ENCODE measurements around the gene CCDC187.

DNA sequence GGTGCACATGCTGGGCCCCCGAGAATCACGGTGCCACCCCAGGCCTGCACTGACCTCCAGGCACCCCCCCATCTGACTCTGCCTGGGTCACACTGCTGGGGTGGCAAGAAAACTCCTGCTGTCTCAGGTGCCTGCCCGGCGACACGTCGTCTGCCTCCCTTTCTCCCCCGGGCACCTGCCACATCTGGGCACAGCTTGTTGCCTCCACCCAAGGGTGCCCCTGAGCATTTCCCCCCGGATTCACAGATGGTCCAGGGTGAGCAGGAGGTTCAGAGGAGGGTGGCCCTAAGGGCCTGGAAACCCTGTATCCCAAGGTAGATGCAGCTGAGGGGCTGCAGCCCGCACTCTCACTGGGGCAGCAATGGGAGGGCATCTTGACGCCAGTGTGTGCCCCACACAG, 43.4 kb downstream of the CCDC187 start:
- TF ChIP-seq, protein P1, sequence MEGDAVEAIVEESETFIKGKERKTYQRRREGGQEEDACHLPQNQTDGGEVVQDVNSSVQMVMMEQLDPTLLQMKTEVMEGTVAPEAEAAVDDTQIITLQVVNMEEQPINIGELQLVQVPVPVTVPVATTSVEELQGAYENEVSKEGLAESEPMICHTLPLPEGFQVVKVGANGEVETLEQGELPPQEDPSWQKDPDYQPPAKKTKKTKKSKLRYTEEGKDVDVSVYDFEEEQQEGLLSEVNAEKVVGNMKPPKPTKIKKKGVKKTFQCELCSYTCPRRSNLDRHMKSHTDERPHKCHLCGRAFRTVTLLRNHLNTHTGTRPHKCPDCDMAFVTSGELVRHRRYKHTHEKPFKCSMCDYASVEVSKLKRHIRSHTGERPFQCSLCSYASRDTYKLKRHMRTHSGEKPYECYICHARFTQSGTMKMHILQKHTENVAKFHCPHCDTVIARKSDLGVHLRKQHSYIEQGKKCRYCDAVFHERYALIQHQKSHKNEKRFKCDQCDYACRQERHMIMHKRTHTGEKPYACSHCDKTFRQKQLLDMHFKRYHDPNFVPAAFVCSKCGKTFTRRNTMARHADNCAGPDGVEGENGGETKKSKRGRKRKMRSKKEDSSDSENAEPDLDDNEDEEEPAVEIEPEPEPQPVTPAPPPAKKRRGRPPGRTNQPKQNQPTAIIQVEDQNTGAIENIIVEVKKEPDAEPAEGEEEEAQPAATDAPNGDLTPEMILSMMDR (IDR thresholded peaks at IDR 0.05), result no peak
- TF ChIP-seq EP300 (IDR thresholded peaks at IDR 0.05), result no peak

Measured in upper lobe of left lung (tissue), 4 donors.